Measurements from ENCODE around the gene PGRMC2.

PGRMC2 gene

GRCh38 chr4:128234836-128235235 is 52.8 kb downstream of the PGRMC2 start:
- no peak for TF ChIP-seq FOXP2 (optimal IDR thresholded peaks at IDR 0.05; ENCODE audit: control extremely low read depth, extremely low read length, insufficient read depth)
- TF ChIP-seq POLR2AphosphoS5 (IDR thresholded peaks at IDR 0.05; ENCODE audit: borderline replicate concordance, low read depth, low read length) = no peak
- TF ChIP-seq EZH2 (IDR thresholded peaks at IDR 0.05) = no peak
- Histone ChIP-seq H3K36me3 (ENCODE audit: insufficient read depth, low read length) (no peaks in the 10 kb centered on the region), H3K4me3 (no peak overlapping the region), H3K9me3 (ENCODE audit: low read depth, low read length) (0 out of 2 replicates have a peak, but pooled peaks cover under 1% of the 10 kb centered on the region), H3K27ac (no peak overlapping the region), H3K9ac (ENCODE audit: insufficient read length) (no peak overlapping the region)
- DNase-seq (ENCODE audit: low read depth, low spot score) = no peak

- Histone ChIP-seq H3K9ac (ENCODE audit: insufficient read length) (no peak overlapping the region), H3K27ac (no peak overlapping the region), H3K9me3 (ENCODE audit: low read depth, low read length) (0 out of 2 replicates have a peak, but pooled peaks cover 3% of the 10 kb centered on the region), H3K4me3 (no peak overlapping the region), H3K36me3 (ENCODE audit: insufficient read depth, low read length) (no peaks in the 10 kb centered on the region)
- TF ChIP-seq POLR2AphosphoS5 (IDR thresholded peaks at IDR 0.05; ENCODE audit: borderline replicate concordance, low read depth, low read length) (no peak), EZH2 (IDR thresholded peaks at IDR 0.05) (no peak), FOXP2 (optimal IDR thresholded peaks at IDR 0.05; ENCODE audit: control extremely low read depth, extremely low read length, insufficient read depth) (no peak)
- no peak for DNase-seq (ENCODE audit: low read depth, low spot score)
Observed at GRCh38 chr4:128232719-128233118, 54.9 kb downstream of the PGRMC2 start.

GRCh38 chr4:128228845-128229795 is 58.5 kb downstream of the PGRMC2 start:
- Histone ChIP-seq H3K9me3 (ENCODE audit: low read depth, low read length) (0 out of 2 replicates have a peak, but pooled peaks cover 3% of the 10 kb centered on the region), H3K4me3 (no peak overlapping the region), H3K27ac (no peak overlapping the region), H3K9ac (ENCODE audit: insufficient read length) (no peak overlapping the region), H3K36me3 (ENCODE audit: insufficient read depth, low read length) (no peaks in the 10 kb centered on the region)
- no peak for DNase-seq (ENCODE audit: low read depth, low spot score)
- TF ChIP-seq EZH2 (IDR thresholded peaks at IDR 0.05) (no peak), POLR2AphosphoS5 (IDR thresholded peaks at IDR 0.05; ENCODE audit: borderline replicate concordance, low read depth, low read length) (no peak), FOXP2 (optimal IDR thresholded peaks at IDR 0.05; ENCODE audit: control extremely low read depth, extremely low read length, insufficient read depth) (no peak)

- TF ChIP-seq POLR2AphosphoS5 (IDR thresholded peaks at IDR 0.05; ENCODE audit: borderline replicate concordance, low read depth, low read length) (no peak), FOXP2 (optimal IDR thresholded peaks at IDR 0.05; ENCODE audit: control extremely low read depth, extremely low read length, insufficient read depth) (no peak), EZH2 (IDR thresholded peaks at IDR 0.05) (no peak)
- H3K9me3 ChIP-seq (ENCODE audit: low read depth, low read length) = 0 out of 2 replicates have a peak, but pooled peaks cover 3% of the 10 kb centered on the region
- DNase-seq (ENCODE audit: low read depth, low spot score) = no peak
- no peaks in the 10 kb centered on the region for H3K36me3 ChIP-seq (ENCODE audit: insufficient read depth, low read length)
- H3K27ac ChIP-seq = no peak overlapping the region
- no peak overlapping the region for H3K4me3 ChIP-seq
- no peak overlapping the region for H3K9ac ChIP-seq (ENCODE audit: insufficient read length)
Observed at GRCh38 chr4:128227991-128228571, 59.5 kb downstream of the PGRMC2 start.

GRCh38 chr4:128225148-128225547 is 62.5 kb downstream of the PGRMC2 start:
- DNase-seq (ENCODE audit: low read depth, low spot score) = no peak
- Histone ChIP-seq H3K27ac (no peak overlapping the region), H3K4me3 (no peak overlapping the region), H3K36me3 (ENCODE audit: insufficient read depth, low read length) (no peaks in the 10 kb centered on the region), H3K9me3 (ENCODE audit: low read depth, low read length) (0 out of 2 replicates have a peak, but pooled peaks cover 3% of the 10 kb centered on the region), H3K9ac (ENCODE audit: insufficient read length) (no peak overlapping the region)
- TF ChIP-seq FOXP2 (optimal IDR thresholded peaks at IDR 0.05; ENCODE audit: control extremely low read depth, extremely low read length, insufficient read depth) (no peak), EZH2 (IDR thresholded peaks at IDR 0.05) (no peak), POLR2AphosphoS5 (IDR thresholded peaks at IDR 0.05; ENCODE audit: borderline replicate concordance, low read depth, low read length) (no peak)

GRCh38 chr4:128221586-128221985 is 66.0 kb downstream of the PGRMC2 start:
- H3K9ac ChIP-seq (ENCODE audit: insufficient read length) = no peak overlapping the region
- TF ChIP-seq FOXP2 (optimal IDR thresholded peaks at IDR 0.05; ENCODE audit: control extremely low read depth, extremely low read length, insufficient read depth) (no peak), POLR2AphosphoS5 (IDR thresholded peaks at IDR 0.05; ENCODE audit: borderline replicate concordance, low read depth, low read length) (no peak), EZH2 (IDR thresholded peaks at IDR 0.05) (no peak)
- no peak overlapping the region for H3K4me3 ChIP-seq
- no peak overlapping the region for H3K27ac ChIP-seq
- H3K9me3 ChIP-seq (ENCODE audit: low read depth, low read length) = no peaks in the 10 kb centered on the region
- no peaks in the 10 kb centered on the region for H3K36me3 ChIP-seq (ENCODE audit: insufficient read depth, low read length)
- DNase-seq (ENCODE audit: low read depth, low spot score) = no peak

- peak; percentile 18 for DNase-seq (ENCODE audit: low read depth, low spot score)
- H3K36me3 ChIP-seq (ENCODE audit: insufficient read depth, low read length) = no peaks in the 10 kb centered on the region
- no peak for TF ChIP-seq FOXP2 (optimal IDR thresholded peaks at IDR 0.05; ENCODE audit: control extremely low read depth, extremely low read length, insufficient read depth)
- no peak for TF ChIP-seq EZH2 (IDR thresholded peaks at IDR 0.05)
- no peak for TF ChIP-seq POLR2AphosphoS5 (IDR thresholded peaks at IDR 0.05; ENCODE audit: borderline replicate concordance, low read depth, low read length)
- H3K9me3 ChIP-seq (ENCODE audit: low read depth, low read length) = no peaks in the 10 kb centered on the region
- no peak overlapping the region for H3K4me3 ChIP-seq
- H3K9ac ChIP-seq (ENCODE audit: insufficient read length) = no peak overlapping the region
- H3K27ac ChIP-seq = no peak overlapping the region
Observed at GRCh38 chr4:128220286-128221235, 67.1 kb downstream of the PGRMC2 start.

Measured in SK-N-MC (cell line).